Karpas-422 (cell line): ENCODE measurements around the gene CTCF. TPM values are rescaled to one million over a fixed set of nuclear protein-coding genes. Genes with fewer than 3 reads are reported as not detected.

Experiments
- DNase-seq: peaks from one replicate; pipeline ENCODE4 v3.0.0-alpha.2; 2015
- H2AFZ ChIP-seq: fragments of 200-600 bp; sonication (generic); 2 replicates; pipeline ENCODE4 v1.6.1; 2014; ENCODE audit warnings: antibody characterized with exemption, low read length, mixed read lengths
- H3K27ac ChIP-seq: fragments of 200-600 bp; sonication (generic); 2 replicates; pipeline ENCODE4 v1.5.1; 2014; ENCODE audit warnings: mild to moderate bottlenecking, low read length, moderate library complexity
- H3K27me3 ChIP-seq: fragments of 200-600 bp; sonication (generic); 2 replicates; pipeline ENCODE4 v1.6.1; 2014; ENCODE audit warnings: low read length, mixed read lengths
- H3K36me3 ChIP-seq: fragments of 200-600 bp; sonication (generic); 2 replicates; pipeline ENCODE4 v1.6.1; 2014; ENCODE audit warnings: low read length, mixed read lengths; ENCODE audit not compliant: insufficient read depth
- H3K4me1 ChIP-seq: fragments of 200-600 bp; sonication (generic); 2 replicates; pipeline ENCODE4 v1.6.1; 2014; ENCODE audit warnings: mild to moderate bottlenecking, low read length, mixed read lengths
- H3K4me2 ChIP-seq: fragments of 200-600 bp; sonication (generic); 2 replicates; pipeline ENCODE4 v1.6.1; 2014; ENCODE audit warnings: low read length, low read depth, mild to moderate bottlenecking; ENCODE audit not compliant: poor library complexity, severe bottlenecking
- H3K4me3 ChIP-seq: fragments of 200-600 bp; sonication (generic); 2 replicates; pipeline ENCODE4 v1.5.1; 2014; ENCODE audit warnings: mild to moderate bottlenecking, antibody characterized with exemption, low read length, mixed read lengths
- H3K79me2 ChIP-seq: fragments of 200-600 bp; sonication (generic); 2 replicates; pipeline ENCODE4 v1.6.1; 2014; ENCODE audit warnings: mild to moderate bottlenecking, low read length, mixed read lengths
- H3K9ac ChIP-seq: fragments of 200-600 bp; sonication (generic); 2 replicates; pipeline ENCODE4 v1.6.0; 2014; ENCODE audit warnings: low read length
- H3K9me2 ChIP-seq: fragments of 200-600 bp; sonication (generic), shearing (Covaris generic); replicated peaks from 2 replicates; pipeline ENCODE4 v1.6.0; 2014; ENCODE audit warnings: mild to moderate bottlenecking, low read length, moderate library complexity; ENCODE audit not compliant: insufficient read depth
- H3K9me3 ChIP-seq: fragments of 300-700, 200-600 bp; sonication (generic); 2 replicates; pipeline ENCODE4 v1.6.1; 2014; ENCODE audit warnings: low read length, mixed read lengths
- H4K20me1 ChIP-seq: fragments of 200-600 bp; sonication (generic); 2 replicates; pipeline ENCODE4 v1.6.1; 2014; ENCODE audit warnings: mild to moderate bottlenecking, antibody characterized with exemption, low read length, low read depth; ENCODE audit not compliant: insufficient read depth
- total RNA-seq: library from RNA; depleted of rRNA; stranded (reverse); fragments of >200 nt; shearing (Covaris generic); gene quantifications from 2 replicates; pipeline ENCODE4 v1.2.3, GENCODE V29; 2014; ENCODE audit warnings: low replicate concordance

CTCF gene
- total RNA-seq, 1 experiment from 2014 or later, result 29.5 TPM

DNA sequence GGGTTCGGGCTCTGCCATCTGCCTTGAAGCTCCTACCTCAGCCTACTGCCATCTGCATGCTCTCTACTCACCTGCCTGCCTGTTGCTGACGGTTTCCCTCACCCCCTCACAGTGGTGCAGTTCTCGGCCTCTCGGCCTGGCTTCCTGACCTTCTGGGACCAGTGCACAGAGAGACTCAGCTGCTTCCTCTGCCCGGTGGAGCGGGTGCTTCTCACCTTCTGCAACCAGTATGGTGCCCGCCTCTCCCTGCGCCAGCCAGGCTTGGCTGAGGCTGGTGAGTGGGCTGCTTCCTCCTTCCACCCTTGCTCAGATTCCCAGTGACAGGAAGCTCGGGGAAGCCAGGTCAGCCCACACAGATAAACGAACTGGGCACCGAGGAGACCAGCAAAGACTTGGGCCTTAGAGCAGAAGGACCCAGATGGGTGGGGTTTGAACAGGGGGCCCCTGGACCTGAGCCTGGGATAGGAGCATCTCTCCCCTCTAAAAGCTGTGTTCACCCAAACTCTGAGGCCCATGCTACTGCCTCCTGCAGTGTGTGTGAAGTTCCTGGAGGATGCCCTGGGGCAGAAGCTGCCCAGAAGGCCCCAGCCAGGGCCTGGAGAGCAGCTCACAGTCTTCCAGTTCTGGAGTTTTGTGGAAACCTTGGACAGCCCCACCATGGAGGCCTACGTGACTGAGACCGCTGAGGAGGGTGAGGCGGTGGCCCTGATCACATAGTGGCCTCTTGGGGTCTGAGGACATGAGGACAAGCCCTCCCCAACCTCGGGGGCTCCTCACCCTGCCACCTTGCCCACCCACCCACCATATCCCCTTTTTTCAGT lies 17.3 kb upstream of the CTCF start:
- Histone ChIP-seq H3K36me3 (no peaks in the 10 kb centered on the region), H4K20me1 (peaks cover 4% of the 10 kb centered on the region; the same call in 1 of the 2 replicates), H3K9ac (no peak overlapping the region), H3K27ac (no peak overlapping the region), H2AFZ (no peak overlapping the region), H3K4me2 (no peak overlapping the region), H3K4me3 (no peak overlapping the region), H3K27me3 (no peaks in the 10 kb centered on the region), H3K4me1 (peaks cover 36% of the 10 kb centered on the region), H3K9me3 (no peaks in the 10 kb centered on the region), H3K79me2 (no peaks in the 10 kb centered on the region), H3K9me2 (no peaks in the 10 kb centered on the region)
- DNase-seq, result no peak

DNA sequence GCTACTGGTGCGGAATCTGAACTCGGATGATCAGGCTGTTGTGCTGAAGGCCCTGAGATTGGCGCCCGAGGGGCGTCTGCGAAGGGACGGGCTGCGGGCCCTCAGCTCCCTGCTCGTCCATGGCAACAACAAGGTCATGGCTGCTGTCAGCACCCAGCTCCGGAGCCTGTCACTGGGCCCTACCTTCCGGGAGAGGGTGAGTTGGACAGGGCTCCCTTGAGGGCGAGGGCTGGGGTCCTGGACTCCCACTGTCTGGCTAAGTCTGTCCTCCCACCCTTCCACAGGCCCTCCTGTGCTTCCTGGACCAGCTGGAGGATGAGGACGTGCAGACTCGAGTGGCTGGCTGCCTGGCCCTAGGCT lies 16.7 kb upstream of the CTCF start:
- Histone ChIP-seq H3K27ac (no peak overlapping the region), H3K9me2 (no peaks in the 10 kb centered on the region), H3K9me3 (no peaks in the 10 kb centered on the region), H2AFZ (no peak overlapping the region), H3K27me3 (no peaks in the 10 kb centered on the region), H3K36me3 (no peaks in the 10 kb centered on the region), H4K20me1 (peaks cover 4% of the 10 kb centered on the region; the same call in 1 of the 2 replicates), H3K4me1 (peaks cover 36% of the 10 kb centered on the region), H3K4me3 (no peak overlapping the region), H3K9ac (no peak overlapping the region), H3K4me2 (no peak overlapping the region), H3K79me2 (no peaks in the 10 kb centered on the region)
- DNase-seq, result no peak

DNA sequence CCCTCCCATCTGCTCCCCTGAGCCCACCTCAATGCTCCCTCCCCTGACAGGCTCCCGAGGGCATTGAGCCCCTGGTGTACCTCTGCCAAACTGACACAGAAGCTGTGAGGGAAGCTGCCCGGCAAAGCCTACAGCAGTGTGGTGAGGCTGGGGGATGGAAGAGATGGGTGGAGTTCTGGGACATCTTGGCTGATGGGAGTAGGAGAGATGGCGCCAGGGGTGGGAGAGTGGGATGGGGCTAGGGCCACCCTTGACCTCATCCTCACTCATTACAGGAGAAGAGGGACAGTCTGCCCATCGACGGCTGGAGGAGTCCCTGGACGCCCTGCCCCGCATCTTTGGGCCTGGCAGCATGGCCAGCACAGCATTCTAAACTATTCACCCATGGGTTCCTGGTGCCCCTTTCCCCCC lies 16.2 kb upstream of the CTCF start:
- Histone ChIP-seq H3K79me2 (no peaks in the 10 kb centered on the region), H2AFZ (no peak overlapping the region), H3K4me2 (no peak overlapping the region), H3K4me3 (no peak overlapping the region), H3K27me3 (no peaks in the 10 kb centered on the region), H4K20me1 (peaks cover 4% of the 10 kb centered on the region; the same call in 1 of the 2 replicates), H3K9me3 (no peaks in the 10 kb centered on the region), H3K4me1 (peaks cover 36% of the 10 kb centered on the region), H3K9me2 (no peaks in the 10 kb centered on the region), H3K36me3 (no peaks in the 10 kb centered on the region), H3K9ac (no peak overlapping the region), H3K27ac (no peak overlapping the region)
- DNase-seq, result no peak

DNA sequence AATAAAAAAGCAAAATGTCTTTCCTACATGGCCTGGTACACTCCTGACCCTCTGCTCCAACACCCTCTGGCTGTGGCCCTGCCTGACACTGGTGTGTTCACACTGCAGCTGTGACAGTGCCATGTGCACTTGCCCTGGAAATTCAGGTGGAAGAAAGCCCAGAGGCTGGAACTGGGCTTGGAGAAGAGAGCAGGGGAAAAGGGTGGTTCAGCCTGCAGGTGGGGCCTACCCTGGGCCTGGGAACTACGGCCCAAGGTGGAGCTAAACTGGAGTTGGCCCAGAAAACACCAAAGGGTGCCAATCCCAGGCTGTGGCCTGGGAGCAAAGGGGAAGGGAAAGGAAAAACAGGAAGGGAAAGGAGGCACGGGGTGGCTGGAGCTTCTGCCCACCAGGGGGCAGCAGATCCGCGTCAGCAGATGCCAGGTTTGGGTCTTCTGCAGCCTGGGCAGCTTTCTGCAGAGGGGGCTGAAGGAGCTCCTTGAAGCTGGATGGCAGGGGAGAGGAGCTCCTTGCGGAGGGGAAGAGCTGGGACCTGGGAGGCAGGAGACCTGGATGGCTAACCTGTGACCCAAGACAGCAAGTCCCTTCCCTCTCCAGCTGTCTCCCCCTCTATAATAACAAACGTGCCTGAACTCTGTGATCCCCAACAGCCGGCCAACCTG lies 15.4 kb upstream of the CTCF start:
- H3K79me2 ChIP-seq, result no peaks in the 10 kb centered on the region
- peak overlapping the region; percentile 88 for H3K27ac ChIP-seq
- H3K9me3 ChIP-seq, result no peaks in the 10 kb centered on the region
- H3K9ac ChIP-seq, result peak overlapping the region; percentile 69
- no peaks in the 10 kb centered on the region for H3K36me3 ChIP-seq
- no peaks in the 10 kb centered on the region for H3K9me2 ChIP-seq
- H4K20me1 ChIP-seq, result peaks cover 4% of the 10 kb centered on the region; the same call in 1 of the 2 replicates
- peak overlapping the region; percentile 50; the same call in 1 of the 2 replicates for H3K4me3 ChIP-seq
- no peak overlapping the region for H2AFZ ChIP-seq
- H3K4me2 ChIP-seq, result peak overlapping the region; percentile 71
- no peaks in the 10 kb centered on the region for H3K27me3 ChIP-seq
- H3K4me1 ChIP-seq, result peaks cover 37% of the 10 kb centered on the region
- DNase-seq, result peak; percentile 89

DNA sequence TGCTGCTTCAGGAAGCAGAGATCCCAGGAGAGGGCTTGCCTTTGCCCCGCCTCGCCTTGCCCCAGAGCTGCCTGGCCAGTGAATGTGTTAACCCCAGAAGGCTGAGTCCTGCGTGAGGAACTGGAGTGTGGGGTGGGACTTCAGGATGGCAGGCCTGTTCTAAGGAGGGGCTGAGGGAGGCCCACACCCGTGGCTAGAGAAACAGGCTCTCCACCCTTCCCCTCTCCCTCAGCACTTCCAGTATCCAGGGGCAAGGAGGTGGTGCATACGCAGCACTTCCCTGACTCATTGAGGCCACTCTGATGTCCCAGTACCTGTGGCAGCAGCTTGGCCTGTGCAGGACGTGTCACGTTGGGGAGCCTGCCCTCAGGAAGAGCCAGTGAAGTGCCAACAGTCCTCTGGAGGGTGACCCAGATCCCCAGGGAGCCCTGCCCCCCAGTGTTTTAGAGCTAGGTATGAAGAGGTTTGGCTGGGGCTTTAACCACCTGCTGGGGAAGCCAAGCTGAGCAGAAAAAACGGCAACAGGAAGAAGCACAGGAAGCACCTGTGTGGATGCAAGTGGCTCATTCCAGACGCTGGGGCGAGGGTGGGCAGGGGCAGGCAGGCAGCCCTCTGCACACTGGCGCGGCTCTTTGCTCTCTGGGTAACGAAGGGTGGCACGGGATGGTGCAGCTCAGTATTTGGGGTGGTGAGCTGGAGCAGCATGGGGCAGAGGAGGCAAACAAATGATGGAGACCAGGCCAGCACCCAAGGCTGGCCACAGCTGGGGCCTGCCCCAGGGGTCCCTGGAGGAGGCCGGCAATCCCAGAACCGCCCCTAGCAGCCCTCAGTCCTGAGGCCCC lies 14.7 kb upstream of the CTCF start:
- H3K9me2 ChIP-seq, result no peaks in the 10 kb centered on the region
- H3K4me2 ChIP-seq, result peak overlapping the region; percentile 71
- peak overlapping the region; percentile 50; the same call in 1 of the 2 replicates for H3K4me3 ChIP-seq
- DNase-seq, result peak; percentile 70
- H4K20me1 ChIP-seq, result no peaks in the 10 kb centered on the region
- H3K4me1 ChIP-seq, result peaks cover 44% of the 10 kb centered on the region
- peak overlapping the region; percentile 69 for H3K9ac ChIP-seq
- no peaks in the 10 kb centered on the region for H3K79me2 ChIP-seq
- no peaks in the 10 kb centered on the region for H3K9me3 ChIP-seq
- H2AFZ ChIP-seq, result no peak overlapping the region
- H3K27me3 ChIP-seq, result no peaks in the 10 kb centered on the region
- H3K36me3 ChIP-seq, result no peaks in the 10 kb centered on the region
- H3K27ac ChIP-seq, result peak overlapping the region; percentile 88

DNA sequence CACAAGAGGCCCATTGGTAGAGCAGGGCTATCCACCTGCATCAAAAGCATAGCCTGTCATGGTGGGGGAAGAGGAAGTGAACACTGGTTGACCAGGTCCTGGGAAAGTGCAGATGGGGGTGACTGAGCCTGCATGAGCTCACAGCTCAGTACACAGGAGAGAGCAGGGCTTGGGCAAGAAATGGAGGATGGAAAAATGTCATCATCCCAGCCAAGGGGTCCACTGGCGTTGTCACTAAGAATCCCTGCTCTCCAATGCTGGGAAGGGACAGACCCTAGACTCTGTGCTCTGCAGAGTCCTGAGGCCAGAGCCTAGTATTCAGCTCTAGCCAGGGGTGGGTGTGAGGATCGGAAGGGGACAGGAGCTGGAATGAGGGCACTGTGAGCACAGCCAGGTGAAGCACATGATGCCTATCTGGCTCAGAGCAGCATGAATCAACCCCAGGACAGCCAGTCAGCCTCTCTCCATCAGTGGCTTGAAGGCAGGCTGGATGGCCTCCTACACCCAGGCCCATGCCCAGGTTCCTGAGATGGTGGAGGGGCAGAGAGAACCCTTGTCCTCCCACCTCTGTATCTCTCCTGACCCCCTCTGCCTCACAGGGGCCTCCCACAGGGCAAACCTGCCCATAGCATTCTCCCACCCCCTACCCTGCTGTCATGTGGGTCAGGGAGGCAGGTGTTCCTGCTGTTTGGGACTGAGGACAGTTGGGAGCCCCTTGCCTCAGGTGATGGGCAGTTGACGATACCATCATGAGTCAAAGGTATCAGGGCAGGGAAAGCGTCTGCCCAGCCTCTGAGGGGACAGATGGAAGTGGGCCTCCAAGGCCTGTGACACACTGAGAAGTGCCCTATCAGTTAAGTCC lies 13.8 kb upstream of the CTCF start:
- H3K9me2 ChIP-seq, result no peaks in the 10 kb centered on the region
- peak overlapping the region; percentile 71 for H3K4me2 ChIP-seq
- no peaks in the 10 kb centered on the region for H3K9me3 ChIP-seq
- peaks cover 51% of the 10 kb centered on the region for H3K4me1 ChIP-seq
- no peaks in the 10 kb centered on the region for H3K36me3 ChIP-seq
- peak overlapping the region; percentile 88 for H3K27ac ChIP-seq
- no peaks in the 10 kb centered on the region for H4K20me1 ChIP-seq
- H2AFZ ChIP-seq, result no peak overlapping the region
- peak; percentile 74 for DNase-seq
- peak overlapping the region; percentile 50; the same call in 1 of the 2 replicates for H3K4me3 ChIP-seq
- H3K9ac ChIP-seq, result peak overlapping the region; percentile 69
- H3K27me3 ChIP-seq, result no peaks in the 10 kb centered on the region
- H3K79me2 ChIP-seq, result peaks cover 7% of the 10 kb centered on the region; the same call in 1 of the 2 replicates

DNA sequence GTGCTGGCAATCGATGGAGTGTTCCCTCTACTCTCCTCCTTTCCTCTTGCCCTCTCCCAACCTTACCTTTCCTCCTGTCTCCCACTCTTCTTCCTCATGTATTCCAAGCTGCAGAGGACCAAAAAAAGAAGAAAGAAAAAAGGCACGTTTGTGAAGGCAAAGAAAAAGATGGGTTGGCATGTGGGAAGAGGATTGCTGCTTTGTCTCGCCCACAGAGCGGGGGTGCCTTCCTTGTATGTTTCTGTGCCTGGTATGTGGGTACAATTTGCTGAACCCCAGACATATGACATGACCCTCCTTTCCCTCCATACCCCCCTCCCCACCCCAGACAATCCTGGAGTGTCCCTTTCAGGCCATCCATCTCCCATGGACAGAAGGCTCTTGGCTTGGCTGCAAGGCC lies 13.1 kb upstream of the CTCF start:
- Histone ChIP-seq H2AFZ (no peak overlapping the region), H3K4me2 (no peak overlapping the region), H3K4me3 (no peak overlapping the region), H3K27ac (peak overlapping the region; percentile 88), H4K20me1 (no peaks in the 10 kb centered on the region), H3K9ac (no peak overlapping the region), H3K27me3 (no peaks in the 10 kb centered on the region), H3K36me3 (no peaks in the 10 kb centered on the region), H3K79me2 (peaks cover 7% of the 10 kb centered on the region; the same call in 1 of the 2 replicates), H3K9me2 (no peaks in the 10 kb centered on the region), H3K9me3 (no peaks in the 10 kb centered on the region), H3K4me1 (peaks cover 51% of the 10 kb centered on the region)
- DNase-seq, result no peak
